ENCODE results near the gene KMT5B.

GRCh38 chr11:68167474-68167873 lies 45.6 kb downstream of the KMT5B start:
- no peak for TF ChIP-seq CTCF (IDR thresholded peaks at IDR 0.05; ENCODE audit: low read depth, low read length)
- TF ChIP-seq POLR2A (IDR thresholded peaks at IDR 0.05; ENCODE audit: extremely low read depth, insufficient read length) = no peak
- TF ChIP-seq MAX (IDR thresholded peaks at IDR 0.05; ENCODE audit: low read depth, low read length) = no peak
- TF ChIP-seq MYC (IDR thresholded peaks at IDR 0.05; ENCODE audit: low read depth, low read length) = no peak

Data from NB4 (cell line).